ENCODE results near the gene SLC25A13. TPM values are rescaled to one million over a fixed set of nuclear protein-coding genes. Genes with fewer than 3 reads are reported as not detected.

The SLC25A13 gene
- total and polyA plus RNA-seq, 2 of the 4 experiments (the other 2 are of a cell fraction): 7.4 to 11.7 TPM

DNA sequence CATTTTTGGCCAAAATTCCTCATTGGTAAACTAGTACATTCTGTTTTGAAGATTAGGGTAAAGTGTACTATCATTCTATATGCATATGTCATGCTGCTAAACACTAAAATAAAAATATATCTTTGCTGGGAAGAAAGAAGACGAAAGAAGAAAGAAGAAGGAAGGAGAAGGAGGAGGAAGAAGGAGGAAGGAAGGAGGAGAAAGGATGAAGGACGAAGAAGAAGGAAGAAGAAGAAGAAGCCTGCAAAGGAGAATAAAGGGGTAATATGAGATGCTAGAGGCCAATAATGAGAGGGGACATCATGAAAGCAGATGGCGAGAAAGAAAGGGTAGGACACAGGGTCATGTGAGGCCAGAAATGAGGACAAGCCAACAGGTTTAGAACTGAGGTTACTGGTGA lies 8.0 kb downstream of the SLC25A13 start:
- CTCF ChIA-PET: interaction anchor here (0.6 kb wide), 1 partner anchor 50 kb away, joined by 3 read pairs; no protein-coding TSS in a partner anchor
- H3K36me3 ChIP-seq (ENCODE audit: control insufficient read depth, insufficient read depth, low read length): no peaks in the 10 kb centered on the region
- H2BK20ac ChIP-seq (ENCODE audit: low read depth, low read length): no peak overlapping the region
- H2BK120ac ChIP-seq (ENCODE audit: low read depth, low read length): no peak overlapping the region
- no peak overlapping the region for H4K8ac ChIP-seq (ENCODE audit: low read depth in 2 of 2, low read length in 2 of 2)
- no TSS peak for BruUV-seq (replicated peaks)
- H3K18ac ChIP-seq (ENCODE audit: low read depth, low read length): no peak overlapping the region
- H4K20me1 ChIP-seq (ENCODE audit: insufficient read depth, low read length): no peaks in the 10 kb centered on the region; the same call in 1 of the 2 replicates
- peaks cover 23 to 46% of the 10 kb centered on the region in 2 experiments; a peak in 3 of 4 replicates for H3K79me1 ChIP-seq (ENCODE audit: low read depth in 1 of 2, low read length in 2 of 2)
- no peak overlapping the region for H4K91ac ChIP-seq (ENCODE audit: insufficient read depth, low read depth, low read length)
- no peak overlapping the region for H2BK5ac ChIP-seq (ENCODE audit: low read depth, low read length, poor library complexity, severe bottlenecking)
- H3K9ac ChIP-seq (ENCODE audit: low read depth, low read length): no peak overlapping the region
- TF ChIP-seq POLR2A (IDR thresholded peaks at IDR 0.05; ENCODE audit: low read depth, low read length): no peak
- TF ChIP-seq MAZ (IDR thresholded peaks at IDR 0.05; ENCODE audit: borderline replicate concordance, low read depth, low read length): no peak
- no peak for TF ChIP-seq BHLHE40 (IDR thresholded peaks at IDR 0.05; ENCODE audit: low read depth, low read length)
- TF ChIP-seq, protein P1, sequence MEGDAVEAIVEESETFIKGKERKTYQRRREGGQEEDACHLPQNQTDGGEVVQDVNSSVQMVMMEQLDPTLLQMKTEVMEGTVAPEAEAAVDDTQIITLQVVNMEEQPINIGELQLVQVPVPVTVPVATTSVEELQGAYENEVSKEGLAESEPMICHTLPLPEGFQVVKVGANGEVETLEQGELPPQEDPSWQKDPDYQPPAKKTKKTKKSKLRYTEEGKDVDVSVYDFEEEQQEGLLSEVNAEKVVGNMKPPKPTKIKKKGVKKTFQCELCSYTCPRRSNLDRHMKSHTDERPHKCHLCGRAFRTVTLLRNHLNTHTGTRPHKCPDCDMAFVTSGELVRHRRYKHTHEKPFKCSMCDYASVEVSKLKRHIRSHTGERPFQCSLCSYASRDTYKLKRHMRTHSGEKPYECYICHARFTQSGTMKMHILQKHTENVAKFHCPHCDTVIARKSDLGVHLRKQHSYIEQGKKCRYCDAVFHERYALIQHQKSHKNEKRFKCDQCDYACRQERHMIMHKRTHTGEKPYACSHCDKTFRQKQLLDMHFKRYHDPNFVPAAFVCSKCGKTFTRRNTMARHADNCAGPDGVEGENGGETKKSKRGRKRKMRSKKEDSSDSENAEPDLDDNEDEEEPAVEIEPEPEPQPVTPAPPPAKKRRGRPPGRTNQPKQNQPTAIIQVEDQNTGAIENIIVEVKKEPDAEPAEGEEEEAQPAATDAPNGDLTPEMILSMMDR (conservative IDR thresholded peaks at IDR 0.05; ENCODE audit: low read depth, low read length): no peak
- no peak for TF ChIP-seq RCOR1 (IDR thresholded peaks at IDR 0.05; ENCODE audit: insufficient replicate concordance, low read length)
- TF ChIP-seq SMC3 (IDR thresholded peaks at IDR 0.05; ENCODE audit: low read depth, low read length): no peak
- TF ChIP-seq RAD21 (IDR thresholded peaks at IDR 0.05; ENCODE audit: low read length): no peak
- DNase-seq (no peak), ATAC-seq (ENCODE audit: low read depth) (no peak)
- no peak overlapping the region for H2AK5ac ChIP-seq (ENCODE audit: low read depth, low read length)
- H3K23ac ChIP-seq (ENCODE audit: low read depth, low read length): no peak overlapping the region
- 100% methylated on average over 2 of the region's 3 CpGs; no CpG with 5 or more reads in 1 of the 2 experiments for WGBS, 2 experiments (ENCODE audit: extremely low coverage in 2 of 2, insufficient read length in 1 of 2)
- H3K9me3 ChIP-seq (ENCODE audit: control insufficient read depth, insufficient read depth, low read length): no peaks in the 10 kb centered on the region
- POLR2A ChIA-PET (ENCODE audit: unreplicated experiment): no interaction called here
- H3K9me1 ChIP-seq (ENCODE audit: insufficient read depth, low read length): peaks cover 5% of the 10 kb centered on the region; the same call in 1 of the 2 replicates
- no peak overlapping the region for H2AK9ac ChIP-seq (replicated peaks; ENCODE audit: low read depth, low read length, poor library complexity)
- intact Hi-C loops (cut with micrococcal nuclease) (no loop called here), dilution Hi-C loops (cut with HindIII; ENCODE audit: low sequenced_read_pairs, unreplicated experiment) (no loop called here), in situ Hi-C loops (cut with MboI; ENCODE audit: low sequenced_read_pairs) (no loop called here)
- H3K4me3 ChIP-seq (ENCODE audit: insufficient read depth, low read depth, low read length): no peak overlapping the region
- no peak overlapping the region for H3K56ac ChIP-seq (ENCODE audit: extremely low read depth, insufficient read depth, low read length)
- H3K14ac ChIP-seq (replicated peaks; ENCODE audit: low read depth, low read length): no peak overlapping the region
- no peaks in the 10 kb centered on the region for H3K27me3 ChIP-seq (ENCODE audit: control insufficient read depth, insufficient read depth, low read length)
- H3K4me1 ChIP-seq (ENCODE audit: control insufficient read depth, insufficient read depth, low read length): no peaks in the 10 kb centered on the region
- H3K4ac ChIP-seq (ENCODE audit: low read depth, low read length): no peak overlapping the region
- no peak overlapping the region for H3K27ac ChIP-seq (ENCODE audit: insufficient read depth, low read length)
- H2AFZ ChIP-seq (replicated peaks; ENCODE audit: low read length, poor library complexity): no peak overlapping the region
- H4K5ac ChIP-seq (ENCODE audit: low read depth, low read length): no peak overlapping the region
- no peak overlapping the region for H2BK15ac ChIP-seq (ENCODE audit: low read depth, low read length)
- no peak overlapping the region for H3K4me2 ChIP-seq (ENCODE audit: low read depth, low read length)

Data from IMR-90 (cell line).